Kidney capillary endothelial cell (primary cell): ENCODE data around the gene TUBA3E.
A peak's percentile ranks its signal among the peaks of the same experiment; 100 is the strongest.
"Not testable (repeated sequence)": the region's sequence is repeated elsewhere in the genome, so short reads cannot be mapped to it uniquely, and the experiment has no call there.

ENCODE experiments used
- DNase-seq: peaks from one replicate; pipeline ENCODE4 v3.0.0-alpha.2; 2018; ENCODE audit warnings: low spot score

Gene TUBA3E

GRCh38 chr2:130162486-130162885 lies 35.8 kb downstream of the TUBA3E start:
- not testable (repeated sequence) for DNase-seq

GRCh38 chr2:130160838-130161705 lies 37.2 kb downstream of the TUBA3E start:
- not testable (repeated sequence) for DNase-seq

GRCh38 chr2:130160131-130160530 lies 38.1 kb downstream of the TUBA3E start:
- no peak for DNase-seq

GRCh38 chr2:130159376-130159775 lies 38.9 kb downstream of the TUBA3E start:
- DNase-seq, result not testable (repeated sequence)

DNA sequence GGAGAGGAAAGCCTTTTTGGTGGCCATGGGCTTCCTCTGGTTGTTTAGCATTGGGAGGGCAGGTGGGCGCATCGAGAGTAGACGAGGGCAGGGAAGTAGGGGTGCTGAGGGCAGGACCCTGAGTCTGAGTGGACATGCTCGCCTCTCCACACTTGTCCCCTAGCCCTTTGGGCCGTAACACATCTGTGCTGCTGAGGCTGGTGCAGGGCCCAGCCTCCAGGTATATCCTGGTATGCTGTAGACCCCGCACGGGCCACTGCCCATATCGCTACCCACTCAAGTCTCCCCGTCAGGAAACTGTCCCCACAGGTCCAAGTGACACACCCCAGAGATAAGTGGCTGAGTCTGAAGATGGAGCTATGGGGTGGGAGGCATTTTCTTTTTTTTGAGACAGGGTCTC lies 39.6 kb downstream of the TUBA3E start:
- no peak for DNase-seq

DNA sequence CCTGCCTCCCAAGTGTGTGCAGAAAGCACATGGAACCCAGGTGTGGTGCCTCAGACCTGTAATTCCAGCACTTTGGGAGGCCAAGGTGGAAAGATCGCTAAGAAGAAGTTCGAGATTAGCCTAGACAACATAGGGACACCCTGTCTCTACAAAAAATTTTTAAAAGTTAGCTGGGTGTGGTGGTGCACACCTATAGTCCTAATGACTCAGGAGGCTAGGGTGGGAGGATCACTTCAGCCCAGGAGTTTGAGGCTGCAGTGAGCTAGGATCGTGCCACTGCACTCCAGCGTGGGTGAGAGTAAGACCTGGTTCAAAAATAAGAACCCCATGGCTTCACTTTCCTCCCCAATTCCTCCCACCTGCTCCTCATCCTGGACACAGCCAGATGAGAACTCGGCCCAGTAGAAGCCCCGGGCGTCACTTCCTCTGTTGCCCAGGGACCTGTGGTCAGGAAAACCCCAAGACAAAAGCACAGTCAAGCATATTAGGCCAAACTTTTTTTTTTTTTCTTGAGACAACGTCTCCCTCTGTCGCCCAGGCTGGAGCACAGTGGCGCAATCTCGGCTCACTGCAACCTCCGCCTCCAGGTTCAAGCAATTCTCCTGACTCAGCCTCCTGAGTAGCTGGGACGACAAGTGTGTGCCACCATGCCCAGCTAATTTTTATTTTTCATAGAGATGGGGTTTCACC lies 40.3 kb downstream of the TUBA3E start:
- not testable (repeated sequence) for DNase-seq

- not testable (repeated sequence) for DNase-seq
Observed at GRCh38 chr2:130157354-130157753, 40.9 kb downstream of the TUBA3E start.

- DNase-seq, result no peak
Observed at GRCh38 chr2:130156624-130157004, 41.6 kb downstream of the TUBA3E start.

GRCh38 chr2:130155956-130156623 lies 42.1 kb downstream of the TUBA3E start:
- peak; percentile 7 for DNase-seq

- no peak for DNase-seq
Observed at GRCh38 chr2:130154773-130155765, 43.2 kb downstream of the TUBA3E start.

DNA sequence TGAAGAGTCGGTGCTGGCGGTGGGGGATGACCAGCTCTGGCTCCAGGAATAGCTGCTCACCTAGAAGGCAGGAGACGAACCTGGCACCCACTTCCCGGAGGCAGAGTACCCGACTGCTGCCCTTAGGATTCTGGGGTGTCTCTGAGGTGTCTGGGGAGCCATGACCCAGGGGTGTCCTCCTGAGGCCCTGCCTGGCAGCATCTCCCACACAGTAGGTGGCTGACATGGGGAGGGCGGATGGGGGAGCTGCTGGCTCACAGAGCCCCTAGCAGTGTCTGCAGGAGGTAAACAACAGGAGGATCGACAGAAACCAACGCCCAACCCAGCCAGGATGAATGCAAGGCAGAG lies 43.8 kb downstream of the TUBA3E start:
- DNase-seq, result not testable (repeated sequence)

DNA sequence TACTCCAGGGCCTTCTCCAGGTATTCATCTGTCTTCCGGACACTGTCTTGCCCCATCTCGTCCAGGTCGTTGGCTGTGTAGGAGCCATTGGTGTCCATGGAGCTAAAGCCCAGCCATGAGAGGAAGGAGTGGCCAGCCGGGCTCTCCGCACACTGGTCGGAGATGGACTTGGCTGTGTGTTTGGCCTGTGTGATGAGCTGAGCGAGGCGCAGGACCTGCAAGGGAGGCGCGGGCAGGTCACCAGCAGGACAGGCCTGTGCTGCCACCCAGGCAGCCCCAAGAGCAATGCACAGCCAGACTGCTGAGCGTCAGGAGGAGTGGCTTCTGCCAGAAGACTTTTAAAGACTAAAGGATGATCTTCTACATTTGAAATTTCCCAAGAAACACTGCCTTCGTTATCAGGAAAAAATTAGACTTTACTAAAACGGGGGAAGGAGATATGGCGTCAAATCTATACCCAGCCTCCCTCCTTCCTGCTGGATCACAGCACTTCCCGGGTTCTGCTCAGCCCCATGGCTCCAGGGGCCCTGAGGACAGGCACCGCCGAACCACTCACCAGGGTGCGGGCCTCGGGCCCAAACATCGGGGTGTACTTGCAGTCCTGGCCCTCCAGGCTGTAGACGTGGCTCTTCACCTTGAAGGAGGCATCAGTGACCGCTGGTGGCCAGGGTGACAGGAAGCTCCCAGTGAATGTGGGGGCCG lies 44.4 kb downstream of the TUBA3E start:
- DNase-seq, result not testable (repeated sequence)

DNA sequence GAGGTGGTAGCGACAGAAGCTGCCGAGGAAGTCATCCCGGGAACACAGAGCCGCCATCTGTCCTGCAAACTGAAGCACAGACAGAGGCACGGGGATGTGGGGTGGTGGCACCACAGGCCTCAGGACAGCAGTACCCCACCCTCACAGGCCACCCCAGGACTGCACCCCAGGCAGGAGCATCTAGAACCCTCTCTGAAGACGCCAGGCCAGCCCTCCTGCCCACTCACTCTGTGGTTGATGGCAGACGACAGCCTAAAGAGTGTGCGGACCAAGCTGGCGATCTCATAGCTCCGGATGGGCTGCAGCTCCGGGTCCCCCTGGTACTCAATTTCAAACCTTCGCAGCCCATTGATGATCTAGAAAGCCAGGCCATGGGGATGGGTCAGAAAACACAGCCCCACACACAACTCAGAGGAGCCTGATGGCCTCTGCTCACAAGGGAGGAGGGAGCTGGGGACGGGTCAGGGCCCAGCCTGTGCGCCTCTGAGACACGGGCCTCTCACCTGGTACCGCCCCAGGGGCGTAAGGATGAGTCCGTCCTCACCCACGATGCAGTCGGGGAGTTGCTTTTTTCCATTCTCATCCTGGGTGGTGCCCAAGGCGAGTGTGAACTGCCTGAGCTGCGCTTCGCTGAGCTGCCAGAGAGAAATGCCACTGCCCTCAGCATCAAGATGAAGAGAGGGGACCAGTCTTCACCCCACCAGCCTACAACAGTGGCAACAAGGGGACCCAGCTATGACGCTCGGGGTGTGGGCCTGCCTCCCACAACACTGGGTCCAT lies 45.2 kb downstream of the TUBA3E start:
- DNase-seq, result no peak

GRCh38 chr2:130152136-130152815 lies 46.0 kb downstream of the TUBA3E start:
- DNase-seq, result not testable (repeated sequence)

DNA sequence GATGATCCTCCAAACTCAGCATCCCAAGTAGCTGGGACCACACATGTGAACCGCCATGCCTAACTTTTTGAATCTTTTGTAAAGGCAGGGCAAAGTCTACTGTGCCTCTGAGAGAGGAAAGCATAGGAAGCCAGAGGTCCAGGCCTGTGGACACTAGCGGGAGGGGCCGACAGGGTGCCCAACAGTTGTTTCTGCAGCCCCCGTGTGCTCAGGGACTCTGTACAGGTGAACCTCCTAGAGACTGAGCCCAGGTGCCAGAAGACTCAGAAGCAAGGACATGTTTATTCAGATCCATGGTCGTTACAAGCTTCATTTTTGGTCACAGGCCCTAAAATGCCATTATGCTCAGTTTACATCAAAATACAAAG lies 47.1 kb downstream of the TUBA3E start:
- DNase-seq, result not testable (repeated sequence)

DNA sequence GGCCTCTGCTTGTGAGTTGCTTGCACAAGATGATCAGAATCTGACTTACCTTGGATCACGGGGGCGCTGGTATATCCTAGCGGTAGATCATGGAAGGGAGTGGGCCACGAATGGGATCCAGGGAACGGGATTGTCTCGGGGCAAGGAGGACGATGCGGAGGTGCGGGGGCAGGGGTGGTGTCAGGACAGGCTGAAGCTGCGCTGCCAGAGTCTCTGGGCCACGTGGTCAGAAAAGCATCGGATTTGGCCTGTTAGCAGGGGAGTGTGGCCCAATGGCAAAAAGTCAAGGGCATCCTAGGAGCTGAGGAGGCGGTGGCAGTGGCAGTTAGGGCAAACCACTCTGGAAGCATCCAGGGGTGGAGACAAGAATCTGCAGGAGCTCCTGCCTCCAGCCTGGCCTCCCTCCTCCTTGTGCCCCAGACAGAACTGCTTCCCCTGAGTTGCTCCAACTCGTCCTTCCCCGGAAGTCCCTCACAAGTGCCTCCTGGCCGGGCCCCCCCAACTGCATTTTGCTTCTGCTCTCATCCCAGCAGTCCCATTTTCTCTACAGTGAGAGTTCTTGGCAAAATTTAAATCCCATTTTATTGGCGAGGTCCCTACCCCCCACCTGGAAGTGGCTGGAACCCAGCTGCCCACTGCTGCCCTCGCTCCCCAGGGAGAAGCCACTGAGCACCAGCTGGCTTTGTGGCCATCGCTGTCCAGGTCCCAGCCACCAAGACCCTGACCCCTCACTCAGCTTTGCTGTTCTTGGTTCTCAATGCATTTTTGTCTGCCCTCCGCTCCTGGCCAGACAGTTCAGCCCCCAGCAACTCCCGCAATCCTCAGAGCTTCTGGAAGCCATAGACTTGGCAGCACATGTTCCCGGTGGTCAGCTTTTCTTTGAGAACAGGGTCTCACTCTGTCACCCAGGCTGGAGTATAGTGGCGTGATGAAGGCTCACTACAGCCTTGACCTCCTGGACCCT lies 47.8 kb downstream of the TUBA3E start:
- DNase-seq, result no peak

GRCh38 chr2:130148515-130148914 lies 49.7 kb downstream of the TUBA3E start:
- not testable (repeated sequence) for DNase-seq

DNA sequence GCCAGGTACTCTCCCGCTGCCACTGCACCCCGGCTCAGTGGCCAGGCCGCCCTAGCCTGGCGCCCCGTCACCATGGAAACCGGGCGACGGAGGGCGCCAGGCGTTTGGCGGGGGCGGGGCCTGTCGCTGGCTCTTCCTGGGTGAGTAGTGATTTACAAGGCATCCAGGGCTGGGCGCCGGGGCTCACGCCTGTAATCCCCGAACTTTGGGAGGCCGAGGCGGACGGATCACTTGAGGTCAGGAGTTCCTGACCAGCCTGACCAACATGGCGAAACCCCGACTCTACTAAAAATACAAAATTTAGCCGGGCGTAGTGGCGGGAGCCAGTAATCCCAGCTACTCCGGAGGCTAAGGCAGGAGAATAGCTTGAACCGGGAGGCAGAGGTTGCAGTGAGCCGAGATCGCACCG lies 53.2 kb downstream of the TUBA3E start, which contains the start of gene CCDC74B:
Gene CCDC74B, minus strand, starts transcription at position 107 of the 409 bp plus-strand sequence. CDS start 116 bp downstream, outside the sequence.
- DNase-seq, result not testable (repeated sequence)
